Effector memory CD4-positive, alpha-beta T cell (primary cell): Measurements from ENCODE around the gene DIP2C.

Experiments
- DNase-seq, 3 donors: peaks; one replicate each; pipeline ENCODE4 v3.0.0-alpha.2; 2020
- H3K27ac ChIP-seq: 2 replicates; pipeline ENCODE4 v1.7.0; 2013; ENCODE audit warnings: mild to moderate bottlenecking, low read length, moderate library complexity; ENCODE audit not compliant: insufficient read depth, poor library complexity, severe bottlenecking
- H3K27me3 ChIP-seq: replicated peaks from 2 replicates; pipeline ENCODE4 v1.7.0; 2013; ENCODE audit warnings: mild to moderate bottlenecking, low read length; ENCODE audit not compliant: insufficient read depth, control insufficient read depth, poor library complexity, severe bottlenecking
- H3K36me3 ChIP-seq: 2 replicates; pipeline ENCODE4 v1.7.0; 2013; ENCODE audit warnings: mild to moderate bottlenecking, low read length, moderate library complexity; ENCODE audit not compliant: control insufficient read depth, insufficient read depth
- H3K4me1 ChIP-seq: 2 replicates; pipeline ENCODE4 v1.7.0; 2013; ENCODE audit warnings: low read length, mild to moderate bottlenecking; ENCODE audit not compliant: control insufficient read depth, insufficient read depth, poor library complexity, severe bottlenecking
- H3K4me3 ChIP-seq: 2 replicates; pipeline ENCODE4 v1.7.0; 2013; ENCODE audit warnings: low read length, low read depth, mild to moderate bottlenecking; ENCODE audit not compliant: insufficient read depth, poor library complexity, severe bottlenecking
- H3K9me3 ChIP-seq: 2 replicates; pipeline ENCODE4 v1.7.0; 2013; ENCODE audit warnings: mild to moderate bottlenecking, low read length, moderate library complexity; ENCODE audit not compliant: control insufficient read depth

Gene DIP2C

DNA sequence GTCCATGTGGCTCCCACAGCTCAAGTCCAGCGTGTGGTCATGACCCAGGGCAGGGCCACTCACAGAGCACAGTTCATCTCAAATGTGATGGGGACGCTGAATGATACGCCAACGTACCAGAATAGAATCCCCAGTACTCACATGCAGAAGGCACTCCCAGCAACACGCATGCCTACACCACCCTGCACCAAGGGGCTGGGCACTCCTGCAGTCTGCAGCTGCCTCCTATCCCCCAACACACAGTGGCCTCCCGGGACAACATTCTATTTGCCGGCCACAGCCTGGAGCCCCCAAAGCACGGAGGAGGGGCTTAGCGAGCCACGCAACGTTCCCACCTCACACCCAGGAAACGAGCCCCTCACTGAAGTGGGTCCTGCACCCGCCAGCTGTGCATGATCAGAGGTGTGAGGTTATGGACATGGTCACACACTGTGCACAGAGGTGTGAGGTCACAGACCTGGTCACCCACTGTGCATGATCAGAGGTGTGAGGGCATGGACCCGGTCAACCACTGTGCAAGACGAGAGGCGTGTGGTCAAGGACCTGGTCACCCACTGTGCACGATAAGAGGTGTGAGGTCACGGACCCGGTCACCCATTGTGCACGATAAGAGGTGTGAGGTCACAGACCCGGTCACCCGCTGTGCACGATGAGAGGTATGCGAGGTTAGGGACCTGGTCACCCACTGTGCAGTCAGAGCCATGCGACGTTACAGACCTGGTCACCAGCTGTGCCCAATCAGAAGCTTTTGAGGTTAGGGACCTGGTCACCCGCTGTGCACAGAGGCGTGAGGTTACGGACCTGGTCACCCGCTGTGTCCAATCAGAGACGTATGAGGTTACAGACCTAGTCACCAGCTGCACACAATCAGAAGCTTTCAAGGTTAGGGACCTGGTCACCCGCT, 182.8 kb downstream of the DIP2C start:
- Histone ChIP-seq H3K36me3 (no peaks in the 10 kb centered on the region), H3K4me3 (no peak overlapping the region), H3K4me1 (no peaks in the 10 kb centered on the region)

DNA sequence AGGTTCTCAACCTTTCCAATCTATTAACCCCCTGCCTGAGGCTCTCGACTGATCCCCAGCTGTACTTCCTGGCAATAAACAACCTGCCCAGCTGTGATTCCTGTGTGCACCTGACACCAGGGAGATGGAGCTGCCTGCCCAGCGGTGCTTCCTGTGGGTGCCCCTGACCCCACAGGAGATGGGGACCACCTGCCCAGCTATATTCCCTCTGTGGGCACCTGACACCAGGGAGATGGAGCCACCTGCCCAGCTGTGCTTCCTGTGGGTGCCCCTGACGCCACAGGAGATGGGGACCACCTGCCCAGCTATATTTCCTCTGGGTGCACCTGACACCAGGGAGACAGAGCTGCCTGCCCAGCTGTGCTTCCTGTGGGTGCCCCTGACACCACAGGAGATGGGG, 184.0 kb downstream of the DIP2C start:
- H3K4me1 ChIP-seq, result peaks cover 10% of the 10 kb centered on the region
- no peaks in the 10 kb centered on the region for H3K36me3 ChIP-seq
- H3K27ac ChIP-seq, result no peak overlapping the region
- no peak overlapping the region for H3K4me3 ChIP-seq
- DNase-seq, result no peak
- no peaks in the 10 kb centered on the region for H3K27me3 ChIP-seq
- no peaks in the 10 kb centered on the region for H3K9me3 ChIP-seq

More for the DNA sequence above, 182.8 kb downstream of the DIP2C start:
- no peak overlapping the region for H3K27ac ChIP-seq
- DNase-seq, result no peak
- no peaks in the 10 kb centered on the region for H3K9me3 ChIP-seq
- no peaks in the 10 kb centered on the region for H3K27me3 ChIP-seq

- no peaks in the 10 kb centered on the region for H3K27me3 ChIP-seq
- DNase-seq, result no peak
- no peaks in the 10 kb centered on the region for H3K36me3 ChIP-seq
- no peaks in the 10 kb centered on the region for H3K9me3 ChIP-seq
- H3K27ac ChIP-seq, result no peak overlapping the region
- no peak overlapping the region for H3K4me3 ChIP-seq
- peaks cover 10% of the 10 kb centered on the region for H3K4me1 ChIP-seq
These were observed 184.7 kb downstream of the DIP2C start for GRCh38 chr10:504806-505205.

DNA sequence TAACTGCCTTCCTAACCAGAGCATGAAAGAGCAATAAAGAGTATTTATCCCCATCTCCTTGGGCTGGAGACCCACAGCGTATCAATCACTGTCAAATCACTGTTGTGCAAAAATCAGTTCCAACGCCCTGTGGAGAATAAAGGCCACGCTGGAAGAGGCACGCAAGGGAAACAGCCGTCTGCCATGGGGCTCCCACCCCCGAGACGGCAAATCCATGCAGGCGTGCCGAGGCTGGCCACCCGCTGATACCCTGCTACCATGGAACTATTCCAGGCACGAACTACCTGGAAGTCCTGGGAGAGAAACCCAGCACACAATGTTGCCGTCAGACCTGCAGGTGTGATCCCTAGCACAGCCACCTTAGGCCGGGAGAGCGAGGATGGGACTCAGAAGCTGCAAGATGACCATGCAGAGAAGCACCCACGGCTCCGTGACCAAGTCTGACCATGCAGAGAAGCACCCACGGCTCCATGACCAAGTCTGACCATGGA, 185.3 kb downstream of the DIP2C start:
- Histone ChIP-seq H3K4me3 (no peak overlapping the region), H3K9me3 (no peaks in the 10 kb centered on the region), H3K36me3 (no peaks in the 10 kb centered on the region), H3K4me1 (peaks cover 10% of the 10 kb centered on the region), H3K27me3 (no peaks in the 10 kb centered on the region), H3K27ac (no peak overlapping the region)
- no peak for DNase-seq

- Histone ChIP-seq H3K27me3 (no peaks in the 10 kb centered on the region), H3K36me3 (no peaks in the 10 kb centered on the region), H3K4me1 (peaks cover 10% of the 10 kb centered on the region), H3K27ac (no peak overlapping the region), H3K9me3 (no peaks in the 10 kb centered on the region), H3K4me3 (no peak overlapping the region)
- no peak for DNase-seq
These were observed 187.9 kb downstream of the DIP2C start for GRCh38 chr10:501596-501995.

GRCh38 chr10:500876-501275, 188.6 kb downstream of the DIP2C start:
- peaks cover 10% of the 10 kb centered on the region for H3K4me1 ChIP-seq

GRCh38 chr10:499991-500390, 189.5 kb downstream of the DIP2C start:
- Histone ChIP-seq H3K27me3 (no peaks in the 10 kb centered on the region), H3K9me3 (no peaks in the 10 kb centered on the region), H3K4me1 (peaks cover 10% of the 10 kb centered on the region), H3K4me3 (no peak overlapping the region), H3K27ac (no peak overlapping the region), H3K36me3 (no peaks in the 10 kb centered on the region)
- no peak for DNase-seq

More at GRCh38 chr10:500876-501275, 188.6 kb downstream of the DIP2C start:
- Histone ChIP-seq H3K27me3 (no peaks in the 10 kb centered on the region), H3K9me3 (no peaks in the 10 kb centered on the region), H3K36me3 (no peaks in the 10 kb centered on the region), H3K27ac (no peak overlapping the region), H3K4me3 (no peak overlapping the region)
- no peak for DNase-seq

DNA sequence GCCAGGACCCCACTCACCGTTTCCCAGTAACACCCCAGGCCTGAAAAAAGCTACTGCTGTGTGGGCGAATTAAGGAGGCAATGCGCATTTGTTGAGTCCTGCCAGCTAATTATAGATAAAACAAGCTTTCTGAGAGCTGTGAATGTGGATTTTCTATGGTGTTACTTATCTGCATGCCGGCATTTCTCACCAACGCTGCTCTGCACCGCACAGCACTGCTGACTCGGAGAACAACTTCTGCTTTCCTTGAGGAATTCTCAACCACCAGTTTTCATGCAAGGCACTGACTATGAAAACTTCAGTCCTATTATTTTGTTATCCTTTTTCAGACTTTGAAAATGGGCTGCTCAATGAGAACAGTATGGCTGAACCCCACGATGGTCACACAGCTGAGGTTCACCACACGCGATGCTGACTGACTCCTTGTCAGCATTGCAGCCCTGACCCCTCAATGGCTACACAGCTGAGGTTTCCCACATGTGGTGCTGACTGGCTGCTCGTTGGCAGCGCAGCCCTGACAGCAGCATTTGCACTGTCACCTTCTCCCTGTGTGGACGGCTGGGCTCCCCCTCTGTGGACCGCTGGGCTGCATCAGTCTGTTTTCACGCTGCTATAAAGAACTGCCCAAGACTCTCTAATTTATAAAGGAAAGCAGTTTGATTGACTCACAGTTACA, 190.6 kb downstream of the DIP2C start:
- H3K27ac ChIP-seq, result no peak overlapping the region
- H3K36me3 ChIP-seq, result no peaks in the 10 kb centered on the region
- no peaks in the 10 kb centered on the region for H3K27me3 ChIP-seq
- H3K4me3 ChIP-seq, result no peak overlapping the region
- peaks cover 10% of the 10 kb centered on the region for H3K4me1 ChIP-seq
- no peaks in the 10 kb centered on the region for H3K9me3 ChIP-seq
- no peak for DNase-seq

- H3K9me3 ChIP-seq, result no peaks in the 10 kb centered on the region
- no peak overlapping the region for H3K4me3 ChIP-seq
- no peaks in the 10 kb centered on the region for H3K36me3 ChIP-seq
- H3K27ac ChIP-seq, result no peak overlapping the region
- peaks cover 10% of the 10 kb centered on the region for H3K4me1 ChIP-seq
- no peak for DNase-seq
- no peaks in the 10 kb centered on the region for H3K27me3 ChIP-seq
These were observed 191.5 kb downstream of the DIP2C start for GRCh38 chr10:497898-498451.

- H3K9me3 ChIP-seq, result no peaks in the 10 kb centered on the region
- no peak for DNase-seq
- H3K27me3 ChIP-seq, result no peaks in the 10 kb centered on the region
These were observed 192.2 kb downstream of the DIP2C start for GRCh38 chr10:497289-497688.

More at GRCh38 chr10:497289-497688, 192.2 kb downstream of the DIP2C start:
- Histone ChIP-seq H3K4me3 (no peak overlapping the region), H3K36me3 (no peaks in the 10 kb centered on the region), H3K4me1 (peaks cover 10% of the 10 kb centered on the region), H3K27ac (no peak overlapping the region)
